Stimulated activated naive CD8-positive, alpha-beta T cell treated with anti-CD3 and anti-CD28 coated beads, Interleukin-15, Interleukin-2, amounts not matched to agents 100 ng/mL and 50 ng/mL, for 24 hours (primary cell): ENCODE results near the gene C11orf97.

ENCODE experiments used
- H3K27ac Mint-ChIP-seq: one replicate; pipeline ENCODE4 v1.8.0; 2021; ENCODE audit warnings: mild to moderate bottlenecking, mixed read lengths
- H3K27me3 Mint-ChIP-seq: one replicate; pipeline ENCODE4 v1.8.0; 2021; ENCODE audit warnings: mixed read lengths
- H3K36me3 Mint-ChIP-seq: one replicate; pipeline ENCODE4 v1.8.0; 2021; ENCODE audit warnings: low read depth, mixed read lengths
- H3K4me1 Mint-ChIP-seq: one replicate; pipeline ENCODE4 v1.8.0; 2021; ENCODE audit warnings: low read depth, mixed read lengths
- H3K4me3 Mint-ChIP-seq: one replicate; pipeline ENCODE4 v1.8.0; 2021; ENCODE audit warnings: mild to moderate bottlenecking, mixed read lengths
- H3K9me3 Mint-ChIP-seq: one replicate; pipeline ENCODE4 v1.8.0; 2021; ENCODE audit warnings: mixed read lengths

C11orf97 gene

GRCh38 chr11:94513091-94513490 is 830 bp downstream of the C11orf97 start:
- H3K9me3 Mint-ChIP-seq: no peaks in the 10 kb centered on the region

GRCh38 chr11:94515398-94515797 is 3.1 kb downstream of the C11orf97 start:
- Mint-ChIP-seq H3K27me3 (peaks cover 34% of the 10 kb centered on the region), H3K27ac (no peak overlapping the region), H3K9me3 (no peaks in the 10 kb centered on the region), H3K4me3 (no peak overlapping the region), H3K36me3 (no peaks in the 10 kb centered on the region), H3K4me1 (peaks cover 13% of the 10 kb centered on the region)

More at GRCh38 chr11:94513091-94513490, 830 bp downstream of the C11orf97 start:
- H3K27ac Mint-ChIP-seq: no peak overlapping the region
- H3K4me1 Mint-ChIP-seq: peaks cover 13% of the 10 kb centered on the region
- no peak overlapping the region for H3K4me3 Mint-ChIP-seq
- no peaks in the 10 kb centered on the region for H3K36me3 Mint-ChIP-seq
- peaks cover 34% of the 10 kb centered on the region for H3K27me3 Mint-ChIP-seq

GRCh38 chr11:94516725-94517124 is 4.5 kb downstream of the C11orf97 start:
- no peak overlapping the region for H3K27ac Mint-ChIP-seq
- H3K27me3 Mint-ChIP-seq: peaks cover 25% of the 10 kb centered on the region
- no peak overlapping the region for H3K4me3 Mint-ChIP-seq
- no peaks in the 10 kb centered on the region for H3K36me3 Mint-ChIP-seq
- H3K9me3 Mint-ChIP-seq: no peaks in the 10 kb centered on the region
- H3K4me1 Mint-ChIP-seq: peaks cover 10% of the 10 kb centered on the region

GRCh38 chr11:94518300-94518699 is 6.0 kb downstream of the C11orf97 start:
- Mint-ChIP-seq H3K27ac (no peak overlapping the region), H3K9me3 (no peaks in the 10 kb centered on the region), H3K27me3 (peaks cover 18% of the 10 kb centered on the region), H3K36me3 (no peaks in the 10 kb centered on the region), H3K4me1 (no peaks in the 10 kb centered on the region), H3K4me3 (no peak overlapping the region)

- H3K4me3 Mint-ChIP-seq: no peak overlapping the region
- H3K9me3 Mint-ChIP-seq: no peaks in the 10 kb centered on the region
- H3K4me1 Mint-ChIP-seq: no peaks in the 10 kb centered on the region
- no peaks in the 10 kb centered on the region for H3K36me3 Mint-ChIP-seq
- no peak overlapping the region for H3K27ac Mint-ChIP-seq
- peaks cover 24% of the 10 kb centered on the region for H3K27me3 Mint-ChIP-seq
Measured at GRCh38 chr11:94519478-94520084, 7.3 kb downstream of the C11orf97 start.

- Mint-ChIP-seq H3K9me3 (no peaks in the 10 kb centered on the region), H3K27me3 (peaks cover 16% of the 10 kb centered on the region), H3K27ac (no peak overlapping the region), H3K36me3 (no peaks in the 10 kb centered on the region), H3K4me1 (no peaks in the 10 kb centered on the region), H3K4me3 (no peak overlapping the region)
Measured at GRCh38 chr11:94521684-94522083, 9.4 kb downstream of the C11orf97 start.

GRCh38 chr11:94524341-94524740 is 12.1 kb downstream of the C11orf97 start:
- Mint-ChIP-seq H3K27ac (no peak overlapping the region), H3K4me3 (no peak overlapping the region), H3K4me1 (no peaks in the 10 kb centered on the region), H3K36me3 (no peaks in the 10 kb centered on the region), H3K9me3 (no peaks in the 10 kb centered on the region), H3K27me3 (peaks cover 33% of the 10 kb centered on the region)

- H3K9me3 Mint-ChIP-seq: no peaks in the 10 kb centered on the region
- H3K27me3 Mint-ChIP-seq: peaks cover 40% of the 10 kb centered on the region
- no peaks in the 10 kb centered on the region for H3K36me3 Mint-ChIP-seq
- no peak overlapping the region for H3K27ac Mint-ChIP-seq
- no peak overlapping the region for H3K4me3 Mint-ChIP-seq
- no peaks in the 10 kb centered on the region for H3K4me1 Mint-ChIP-seq
Measured at GRCh38 chr11:94525546-94526324, 13.5 kb downstream of the C11orf97 start.

- H3K4me1 Mint-ChIP-seq: no peaks in the 10 kb centered on the region
- no peak overlapping the region for H3K4me3 Mint-ChIP-seq
- no peaks in the 10 kb centered on the region for H3K9me3 Mint-ChIP-seq
- H3K36me3 Mint-ChIP-seq: no peaks in the 10 kb centered on the region
- no peak overlapping the region for H3K27ac Mint-ChIP-seq
- peaks cover 48% of the 10 kb centered on the region for H3K27me3 Mint-ChIP-seq
Measured at GRCh38 chr11:94526645-94527438, 14.6 kb downstream of the C11orf97 start.

GRCh38 chr11:94528551-94528950 is 16.3 kb downstream of the C11orf97 start:
- Mint-ChIP-seq H3K4me1 (no peaks in the 10 kb centered on the region), H3K27ac (no peak overlapping the region), H3K36me3 (no peaks in the 10 kb centered on the region), H3K27me3 (peaks cover 51% of the 10 kb centered on the region), H3K4me3 (no peak overlapping the region), H3K9me3 (no peaks in the 10 kb centered on the region)

GRCh38 chr11:94532211-94532610 is 19.9 kb downstream of the C11orf97 start:
- Mint-ChIP-seq H3K4me1 (no peaks in the 10 kb centered on the region), H3K4me3 (no peak overlapping the region), H3K36me3 (no peaks in the 10 kb centered on the region), H3K9me3 (no peaks in the 10 kb centered on the region), H3K27me3 (peaks cover 46% of the 10 kb centered on the region), H3K27ac (no peak overlapping the region)

GRCh38 chr11:94533206-94533605 is 20.9 kb downstream of the C11orf97 start:
- Mint-ChIP-seq H3K4me3 (no peak overlapping the region), H3K27me3 (peaks cover 44% of the 10 kb centered on the region), H3K27ac (no peak overlapping the region), H3K9me3 (no peaks in the 10 kb centered on the region), H3K36me3 (no peaks in the 10 kb centered on the region), H3K4me1 (no peaks in the 10 kb centered on the region)

GRCh38 chr11:94533696-94534630 is 21.7 kb downstream of the C11orf97 start:
- Mint-ChIP-seq H3K9me3 (no peaks in the 10 kb centered on the region), H3K27me3 (peaks cover 39% of the 10 kb centered on the region), H3K4me3 (no peak overlapping the region), H3K27ac (no peak overlapping the region), H3K4me1 (no peaks in the 10 kb centered on the region), H3K36me3 (no peaks in the 10 kb centered on the region)

- no peaks in the 10 kb centered on the region for H3K36me3 Mint-ChIP-seq
Measured at GRCh38 chr11:94536386-94536785, 24.1 kb downstream of the C11orf97 start.

More at GRCh38 chr11:94536386-94536785, 24.1 kb downstream of the C11orf97 start:
- Mint-ChIP-seq H3K4me1 (no peaks in the 10 kb centered on the region), H3K4me3 (no peak overlapping the region), H3K9me3 (no peaks in the 10 kb centered on the region), H3K27ac (no peak overlapping the region), H3K27me3 (peaks cover 29% of the 10 kb centered on the region)
